Right ventricle myocardium inferior (tissue), 1 donor: ENCODE results near the gene AGFG2. TPM values are rescaled to one million over a fixed set of nuclear protein-coding genes. Genes with fewer than 3 reads are reported as not detected.
"Not testable (repeated sequence)": the region's sequence is repeated elsewhere in the genome, so short reads cannot be mapped to it uniquely, and the experiment has no call there.

Experiments
- ATAC-seq: fragments of 200-7000 bp; cut with Tn5 transposase; one replicate; pipeline ENCODE4 v1.9.1; 2020; ENCODE audit warnings: mild to moderate bottlenecking, moderate library complexity
- DNase-seq: peaks from one replicate; pipeline ENCODE4 v3.0.0; 2021; ENCODE audit errors: missing footprints
- intact Hi-C: fragments of 100-400 bp; cut with DNase I; formaldehyde crosslinking; loops from one replicate; pipeline ENCODE4 v1.11.0; 2022
- total RNA-seq: library from RNA; stranded (reverse); fragmentation: NEBNext Ultra II Directional; extraction: Animal tissue kit (Norgen Biotek cat#: 25700); gene quantifications from one replicate; pipeline ENCODE4 v1.2.1, GENCODE V29; 2021
- donor health status: DM: no; HTN: yes; CAD: no; lungs with severe emphysema.

The AGFG2 gene
- total RNA-seq, 1 donor from 2014 or later, result 21.5 TPM

DNA sequence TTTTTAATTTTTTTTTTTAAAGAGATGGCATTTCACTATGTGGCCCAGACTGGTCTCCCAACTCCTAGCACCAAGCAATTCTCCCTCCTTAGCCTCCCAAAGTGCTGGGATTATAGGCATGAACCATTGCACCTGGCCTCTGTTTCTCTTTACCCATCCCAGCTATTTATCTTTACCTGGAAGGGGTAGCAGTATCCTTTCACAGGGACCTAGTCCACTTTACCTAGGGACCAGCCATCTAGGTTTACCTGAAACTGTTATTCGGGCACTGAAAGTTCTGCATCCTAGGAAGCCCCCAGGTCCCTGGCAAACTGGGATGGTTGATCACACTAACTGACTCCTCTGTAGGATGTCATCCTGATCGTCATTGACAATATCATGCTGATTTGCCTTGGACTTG lies 21.7 kb upstream of the AGFG2 start:
- DNase-seq (no peak), ATAC-seq (no peak)
- intact Hi-C loops, result no loop called here

DNA sequence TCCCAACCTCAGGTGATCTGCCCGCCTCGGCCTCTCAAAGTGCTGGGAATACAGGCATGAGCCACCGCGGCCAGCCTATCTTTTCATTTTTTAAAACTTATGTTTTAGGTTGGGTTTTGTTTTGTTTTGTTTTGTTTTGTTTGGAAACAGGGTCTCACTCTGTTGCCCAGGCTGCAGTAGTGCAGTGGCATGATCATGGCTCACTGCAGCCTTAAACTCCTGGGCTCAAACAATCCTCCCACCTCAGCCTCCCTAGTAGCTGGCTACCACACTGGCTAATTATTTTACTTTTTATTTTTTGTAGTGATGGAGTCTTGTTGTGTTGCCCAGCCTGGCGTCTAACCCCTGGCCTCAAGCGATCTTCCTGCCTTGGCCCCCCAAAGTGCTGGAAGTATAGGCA lies 19.4 kb upstream of the AGFG2 start:
- DNase-seq, result no peak
- intact Hi-C loops, result no loop called here
- no peak for ATAC-seq

DNA sequence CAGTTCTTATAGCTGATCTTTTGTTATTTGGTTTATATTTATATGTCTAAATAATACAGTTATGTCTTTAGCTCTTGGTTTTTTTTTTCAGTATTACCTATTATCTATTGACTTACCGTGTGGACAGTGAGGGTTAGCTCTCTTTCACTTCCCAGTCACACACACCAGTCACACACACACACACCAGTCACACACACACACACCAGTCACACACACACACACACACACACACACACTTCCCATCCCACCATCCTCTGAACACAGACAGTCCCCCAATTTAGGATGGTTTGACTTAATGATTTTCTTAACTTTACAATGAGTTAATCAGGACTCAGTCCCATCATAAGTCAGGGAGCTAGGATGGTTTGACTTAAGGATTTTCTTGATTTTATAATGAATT lies 18.9 kb upstream of the AGFG2 start:
- intact Hi-C loops, result no loop called here
- DNase-seq (no peak), ATAC-seq (no peak)

DNA sequence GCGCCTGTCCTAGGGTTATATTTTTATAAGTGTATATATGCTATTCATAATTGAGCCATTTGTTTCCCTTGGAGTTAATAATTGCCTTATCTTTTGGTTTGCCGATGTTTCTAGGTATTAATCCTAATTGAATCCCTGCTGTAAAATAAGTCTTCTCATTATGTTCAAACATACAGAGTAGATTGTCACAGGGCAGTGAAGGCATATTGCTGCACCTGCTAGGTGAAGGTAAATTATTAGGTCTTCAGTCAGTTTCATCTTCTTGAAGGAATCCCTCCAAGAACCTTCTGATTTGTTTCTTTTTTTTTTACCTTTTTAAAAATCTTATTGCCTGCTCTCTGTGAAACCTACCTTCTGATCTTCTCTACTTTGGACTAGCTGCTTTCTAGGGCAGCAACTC lies 17.9 kb upstream of the AGFG2 start:
- intact Hi-C loops, result no loop called here
- DNase-seq, result no peak
- no peak for ATAC-seq

DNA sequence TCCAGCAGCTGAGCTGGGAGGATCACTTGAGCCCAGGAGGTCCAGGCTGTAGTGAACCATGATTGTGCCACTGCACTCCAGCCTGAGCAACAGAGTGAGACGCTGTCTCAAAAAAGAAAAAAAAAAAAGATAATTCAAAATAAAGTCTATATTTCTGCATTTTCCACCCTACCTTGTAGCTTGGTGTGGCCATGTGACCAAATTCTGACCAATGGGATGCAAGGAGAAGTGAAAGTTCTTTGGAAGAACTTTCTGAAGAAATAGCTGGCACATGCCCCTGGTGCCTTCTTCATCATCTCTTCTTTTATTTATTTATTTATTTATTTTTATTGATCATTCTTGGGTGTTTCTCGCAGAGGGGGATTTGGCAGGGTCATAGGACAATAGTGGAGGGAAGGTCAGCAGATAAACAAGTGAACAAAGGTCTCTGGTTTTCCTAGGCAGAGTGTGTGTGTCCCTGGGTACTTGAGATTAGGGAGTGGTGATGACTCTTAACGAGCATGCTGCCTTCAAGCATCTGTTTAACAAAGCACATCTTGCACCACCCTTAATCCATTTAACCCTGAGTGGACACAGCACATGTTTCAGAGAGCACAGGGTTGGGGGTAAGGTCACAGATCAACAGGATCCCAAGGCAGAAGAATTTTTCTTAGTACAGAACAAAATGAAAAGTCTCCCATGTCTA lies 17.0 kb upstream of the AGFG2 start:
- DNase-seq, intact Hi-C loops, ATAC-seq: not testable (repeated sequence)

DNA sequence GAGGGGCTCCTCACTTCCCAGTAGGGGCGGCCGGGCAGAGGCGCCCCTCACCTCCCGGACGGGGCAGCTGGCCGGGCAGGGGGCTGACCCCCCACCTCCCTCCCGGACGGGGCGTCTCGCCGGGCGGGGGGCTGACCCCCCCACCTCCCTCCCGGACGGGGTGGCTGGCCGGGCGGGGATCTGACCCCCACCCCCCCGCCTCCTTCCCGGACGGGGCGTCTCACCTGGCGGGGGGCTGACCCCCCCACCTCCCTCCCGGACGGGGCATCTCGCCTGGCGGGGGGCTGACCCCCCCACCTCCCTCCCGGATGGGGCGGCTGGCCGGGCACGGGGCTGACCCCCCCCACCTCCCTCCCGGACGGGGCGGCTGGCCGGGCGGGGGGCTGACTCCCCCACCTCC lies 15.8 kb upstream of the AGFG2 start:
- intact Hi-C loops, ATAC-seq, DNase-seq: not testable (repeated sequence)

DNA sequence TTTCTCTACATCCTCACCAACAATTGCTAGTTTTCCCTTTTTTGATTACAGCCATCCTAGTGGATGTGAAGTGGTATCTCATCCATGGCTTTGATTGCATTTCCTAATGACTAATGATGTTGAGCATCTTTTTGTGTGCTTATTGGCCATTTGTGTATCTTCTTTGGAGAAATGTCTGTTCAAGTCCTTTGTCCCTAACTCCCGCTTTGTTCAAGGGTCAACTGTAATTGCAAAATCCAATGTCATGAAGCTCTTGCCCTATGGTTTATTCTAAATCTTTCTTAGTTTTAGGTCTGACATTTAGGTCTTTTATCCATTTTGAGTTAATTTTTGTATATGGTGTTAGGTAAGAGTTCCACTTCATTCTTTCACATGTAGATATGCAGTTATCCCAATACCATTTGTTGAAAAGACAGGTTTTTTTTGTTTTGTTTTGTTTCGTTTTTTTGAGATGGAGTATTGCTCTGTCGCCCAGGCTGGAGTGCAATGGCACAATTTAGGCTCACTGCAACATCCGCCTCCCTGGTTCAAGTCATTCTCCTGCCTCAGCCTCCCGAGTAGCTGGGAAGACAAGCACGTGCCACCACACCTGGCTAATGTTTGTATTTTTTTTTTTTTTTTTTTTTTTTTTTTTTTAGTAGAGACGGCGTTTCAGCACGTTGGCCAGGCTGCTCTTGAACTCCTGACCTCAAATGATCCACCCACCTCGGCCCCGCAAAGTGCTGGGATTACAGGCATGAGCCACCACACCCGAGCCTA lies 10.7 kb upstream of the AGFG2 start:
- intact Hi-C loops, result not testable (repeated sequence)

DNA sequence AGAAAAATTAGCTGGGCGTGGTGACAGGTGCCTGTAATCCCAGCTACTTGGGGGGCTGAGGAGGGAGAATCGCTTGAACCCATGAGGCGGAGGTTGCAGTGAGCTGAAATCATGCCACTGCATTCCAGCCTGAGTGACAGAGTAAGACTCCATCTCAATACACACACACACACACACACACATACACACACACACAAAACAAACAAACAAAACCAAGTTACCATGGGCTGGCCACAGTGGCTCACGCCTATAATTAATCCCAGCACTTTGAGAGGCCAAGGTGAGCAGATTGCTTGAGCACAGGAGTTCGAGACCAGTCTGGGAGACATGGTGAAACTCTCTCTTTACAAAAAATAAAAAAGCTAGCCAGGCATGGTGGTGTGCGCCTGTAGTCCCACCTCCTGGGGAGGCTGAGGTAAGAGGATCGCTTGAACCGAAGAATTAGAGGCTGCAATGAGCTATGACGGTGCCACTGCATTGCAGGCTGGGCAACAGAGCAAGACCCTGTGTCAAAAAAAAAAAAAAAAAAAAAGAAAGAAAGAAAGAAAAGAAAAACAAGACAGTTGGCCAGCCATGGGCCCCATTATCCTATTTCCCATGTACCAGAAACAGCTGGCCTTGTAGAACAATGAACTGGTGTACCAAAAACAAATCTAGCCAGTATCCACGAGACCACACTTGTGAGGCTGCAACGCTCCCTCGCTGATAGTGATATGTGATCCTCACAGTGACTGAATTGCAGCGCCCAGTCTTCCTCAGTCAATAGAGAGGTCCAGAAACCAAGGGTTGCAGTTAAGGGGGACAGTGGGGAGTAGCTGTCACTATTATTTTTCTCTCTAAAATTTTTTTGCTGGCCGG lies 6.6 kb upstream of the AGFG2 start:
- ATAC-seq, result no peak
- intact Hi-C loops, result no loop called here
- no peak for DNase-seq

More for the DNA sequence above, 10.7 kb upstream of the AGFG2 start:
- DNase-seq, ATAC-seq: not testable (repeated sequence)

DNA sequence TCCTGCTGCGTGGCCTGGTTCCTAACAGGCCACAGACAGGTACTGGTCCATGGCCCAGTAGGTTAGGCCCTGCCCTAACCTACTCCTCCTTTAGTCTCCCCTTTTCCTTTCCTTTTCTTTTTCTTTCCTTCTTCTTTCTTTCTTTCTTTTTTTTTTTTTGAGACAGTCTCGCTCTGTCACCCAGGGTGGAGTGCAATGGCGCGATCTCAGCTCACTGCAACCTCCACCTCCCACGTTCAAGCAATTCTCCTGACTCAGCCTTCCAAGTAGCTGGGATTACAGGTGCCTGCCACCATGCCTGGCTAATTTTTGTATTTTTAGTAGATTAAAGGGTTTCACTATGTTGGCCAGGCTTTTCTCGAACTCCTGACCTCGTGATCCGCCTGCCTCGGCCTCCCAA lies 3.0 kb upstream of the AGFG2 start:
- intact Hi-C loops, DNase-seq, ATAC-seq: not testable (repeated sequence)

DNA sequence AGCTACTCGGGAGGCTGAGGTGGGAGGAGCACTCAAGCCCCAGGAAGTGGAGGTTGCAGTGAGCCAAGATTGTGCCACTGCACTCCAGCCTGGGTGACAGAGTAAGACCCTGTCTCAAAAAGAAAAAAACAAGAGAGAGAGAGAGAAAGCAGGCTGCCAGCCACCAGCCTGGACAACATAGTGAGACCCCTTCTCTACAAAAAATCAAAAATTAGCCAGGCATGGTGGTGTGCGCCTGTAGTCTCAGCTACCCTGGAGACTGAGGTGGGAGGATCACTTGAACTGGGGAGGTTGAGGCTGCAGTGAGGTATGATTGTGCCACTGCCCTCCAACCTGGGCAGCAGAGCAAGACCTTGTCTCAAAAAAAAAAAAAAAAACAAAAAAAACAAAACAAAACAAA lies 2.3 kb upstream of the AGFG2 start:
- DNase-seq, ATAC-seq, intact Hi-C loops: not testable (repeated sequence)

DNA sequence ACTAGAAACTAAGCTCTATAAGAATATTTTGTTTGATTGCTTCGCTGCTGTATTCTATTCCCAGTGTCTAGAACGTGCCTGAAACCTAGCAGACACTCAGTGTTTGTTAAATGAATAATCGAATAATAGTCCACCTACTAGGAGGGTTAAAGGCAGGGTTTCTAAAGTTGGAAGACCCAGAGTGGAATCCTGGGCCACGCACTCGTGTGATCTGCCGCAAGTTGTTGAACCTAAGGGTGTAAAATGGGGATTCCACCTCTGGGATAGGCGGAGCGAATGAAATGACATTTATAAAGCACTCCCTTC lies 702 bp upstream of the AGFG2 start:
- intact Hi-C loops, result loop anchor here (2.0 kb wide), 1 partner anchor 56 kb away; the partner anchor contains the start of gene NYAP1
- DNase-seq (no peak), ATAC-seq (no peak)

DNA sequence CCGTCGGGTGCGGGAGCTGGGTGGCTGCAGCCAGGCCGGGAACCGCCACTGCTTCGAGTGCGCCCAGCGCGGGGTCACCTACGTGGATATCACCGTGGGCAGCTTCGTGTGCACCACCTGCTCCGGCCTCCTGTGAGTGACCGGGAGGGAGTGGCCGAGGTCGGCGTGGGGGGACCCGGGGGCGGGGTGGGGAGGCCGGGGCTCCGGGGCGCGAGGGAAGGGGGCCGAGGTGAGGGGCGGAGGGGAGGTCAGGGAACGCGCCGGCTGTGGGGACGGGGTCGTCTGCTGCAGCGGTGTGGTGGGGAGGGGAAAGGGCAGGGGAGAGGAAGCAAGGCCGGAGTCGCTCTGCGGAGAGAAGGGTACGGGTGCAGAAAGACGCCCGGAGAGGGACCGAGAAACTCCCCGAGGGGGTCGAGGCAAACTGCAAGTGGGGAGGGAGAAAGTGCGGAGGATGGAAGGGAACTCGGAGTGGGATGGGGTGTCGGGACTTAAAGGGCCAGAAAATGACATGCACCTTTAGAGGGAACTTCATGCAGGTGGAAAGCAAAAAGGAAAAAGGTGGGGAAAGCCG lies 518 bp downstream of the AGFG2 start:
- ATAC-seq (no peak), DNase-seq (no peak)
- intact Hi-C loops, result loop anchor here (2.0 kb wide), 1 partner anchor 57 kb away; the partner anchor contains the start of gene NYAP1

DNA sequence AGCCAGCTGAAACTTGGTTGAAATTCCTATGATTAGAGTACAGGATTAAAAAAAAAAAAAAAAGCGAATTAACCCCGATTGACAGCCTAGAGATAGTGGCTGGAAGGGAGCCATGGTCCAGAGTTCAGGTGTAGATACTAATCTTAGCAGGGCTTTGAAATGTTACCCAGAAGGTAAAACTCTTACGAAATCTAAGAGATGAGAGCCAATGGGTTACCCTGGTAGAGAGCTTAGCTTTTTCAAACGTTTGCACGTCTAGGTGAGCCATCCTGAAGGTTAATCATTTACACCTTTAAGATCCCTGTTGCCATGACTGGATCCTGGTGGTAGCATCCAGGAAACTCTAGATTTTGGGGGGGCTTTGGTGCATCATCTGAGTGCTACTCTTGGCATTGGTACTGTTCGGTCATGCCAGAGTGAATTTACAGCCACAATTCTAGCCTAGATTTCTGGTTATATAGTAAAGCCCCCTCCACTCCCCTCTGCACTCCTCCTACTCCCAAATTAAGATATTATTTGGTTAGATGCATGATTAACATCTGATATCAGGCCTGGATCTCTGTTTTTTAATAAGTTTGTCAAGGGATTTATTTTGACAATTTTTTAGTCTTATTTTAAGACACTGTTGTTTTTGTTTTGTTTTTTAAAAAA lies 1.2 kb downstream of the AGFG2 start:
- ATAC-seq (no peak), DNase-seq (no peak)
- intact Hi-C loops, result no loop called here

DNA sequence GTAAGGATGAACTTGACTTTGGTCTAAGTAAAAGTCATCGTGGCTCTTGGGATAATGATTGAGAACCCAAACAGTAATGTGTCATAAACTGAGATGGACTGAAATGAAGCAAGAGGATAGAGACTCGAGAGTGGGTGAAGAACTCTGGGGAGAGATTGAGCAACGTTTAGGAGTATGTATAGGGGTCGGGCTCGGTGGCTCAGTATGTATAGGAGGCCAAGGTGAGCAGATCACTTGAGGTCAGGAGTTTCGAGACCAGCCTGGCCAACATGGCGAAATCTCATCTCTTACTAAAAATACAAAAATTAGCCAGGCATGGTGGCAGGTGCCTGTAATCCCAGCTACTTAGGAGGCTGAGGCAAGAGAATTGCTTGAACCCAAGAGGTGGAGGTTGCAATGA lies 2.3 kb downstream of the AGFG2 start:
- intact Hi-C loops, ATAC-seq, DNase-seq: not testable (repeated sequence)

DNA sequence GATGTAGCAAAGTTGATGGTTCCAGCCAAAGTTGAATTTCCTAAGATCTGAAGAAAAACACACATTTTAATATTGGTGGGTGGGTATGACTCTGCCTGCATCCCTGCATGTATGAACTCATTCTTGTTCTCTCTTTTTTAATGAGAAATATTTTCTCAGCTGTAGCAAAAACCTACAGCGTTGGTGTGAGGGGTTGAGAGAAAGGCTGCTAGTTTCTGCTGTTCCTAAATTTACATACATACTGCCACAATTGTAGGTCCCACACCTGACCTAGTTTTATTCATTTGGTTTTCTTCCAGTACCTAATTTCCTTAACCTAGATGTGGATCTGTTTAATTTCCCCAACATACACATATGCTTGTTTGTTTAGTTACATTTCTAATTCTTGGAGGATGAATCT lies 4.6 kb downstream of the AGFG2 start:
- intact Hi-C loops, result no loop called here
- DNase-seq, result no peak
- no peak for ATAC-seq

DNA sequence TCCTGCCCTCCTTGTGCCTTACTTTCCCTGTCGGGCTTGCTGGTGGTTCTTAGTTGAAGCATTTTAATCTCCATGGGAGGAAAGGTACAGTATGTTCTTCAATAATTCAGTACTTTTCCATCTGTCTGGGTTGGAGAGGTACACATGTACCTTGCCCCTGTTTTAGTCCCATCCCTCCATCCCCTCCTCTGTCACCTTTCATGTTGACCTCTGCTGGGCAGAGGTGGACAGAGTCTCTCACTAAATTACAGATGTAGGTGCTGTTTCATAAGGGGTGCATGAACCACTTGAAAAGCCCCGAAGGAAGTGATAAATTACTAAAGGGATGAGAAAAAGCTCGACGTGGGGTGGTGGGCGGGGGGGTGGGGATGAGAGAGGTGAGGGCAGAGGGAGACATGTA lies 5.4 kb downstream of the AGFG2 start:
- intact Hi-C loops, result no loop called here
- no peak for ATAC-seq

DNA sequence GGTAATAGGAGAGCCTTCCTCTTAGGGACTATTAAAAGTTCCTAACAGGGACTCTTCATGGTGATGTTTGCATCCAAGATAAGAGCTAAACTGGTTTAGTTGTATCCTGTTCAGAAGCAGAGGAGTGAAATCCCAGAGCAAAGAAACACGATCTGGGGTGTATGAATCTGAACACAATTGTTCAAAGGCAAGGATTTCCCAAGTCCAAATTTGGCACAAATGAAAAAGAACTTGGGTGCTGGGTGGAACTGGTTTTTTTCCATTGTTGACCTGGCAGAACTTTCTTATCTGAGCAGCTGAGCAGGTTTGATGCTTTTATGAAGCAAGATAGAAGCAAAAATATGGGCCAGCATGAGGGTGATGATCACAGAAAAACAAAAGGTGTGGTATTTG lies 6.0 kb downstream of the AGFG2 start:
- ATAC-seq (peak; percentile 21), DNase-seq (no peak)
- intact Hi-C loops, result no loop called here

More for the DNA sequence above, 5.4 kb downstream of the AGFG2 start:
- DNase-seq, result no peak

DNA sequence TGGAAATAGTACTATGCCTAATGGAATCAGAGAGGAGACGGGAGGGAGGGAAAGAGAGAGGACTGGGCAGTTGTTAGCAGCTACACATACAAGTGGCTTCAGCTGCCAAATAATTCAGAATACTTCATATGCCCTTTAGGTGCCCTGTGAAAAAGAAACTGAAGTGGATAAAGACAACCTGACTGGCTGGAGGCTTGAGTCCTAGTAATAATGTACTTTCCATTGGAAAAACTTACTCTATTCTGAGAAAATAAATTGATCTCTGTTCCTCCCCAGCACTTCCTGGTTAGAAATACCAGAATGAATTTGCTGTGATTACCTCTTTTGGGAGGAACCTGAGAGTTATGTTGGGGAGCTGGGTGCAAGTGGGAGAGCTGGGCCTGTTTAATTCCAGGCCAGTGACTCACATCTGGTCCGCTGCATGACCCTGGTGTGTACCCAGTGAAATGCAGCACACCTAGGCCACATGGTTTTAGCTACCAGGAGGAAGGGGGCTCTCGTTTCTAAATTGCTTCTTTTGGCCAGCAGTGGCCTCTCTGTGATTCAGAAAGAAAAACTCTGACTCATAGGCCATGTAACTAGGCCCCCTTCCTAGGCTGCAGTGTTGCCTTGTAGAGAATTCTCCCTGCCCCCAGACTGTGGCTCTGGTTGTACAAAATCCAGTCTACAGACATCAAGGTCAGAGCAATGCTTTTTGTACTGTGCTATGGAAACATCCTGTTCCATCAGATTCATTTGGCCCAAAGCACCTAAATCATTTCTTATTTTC lies 6.5 kb downstream of the AGFG2 start:
- ATAC-seq (peak; percentile 71), DNase-seq (no peak)
- intact Hi-C loops, result no loop called here
